Breast epithelium (tissue), 3 donors: ENCODE results near the gene EPHA1.
"Not testable (repeated sequence)": the region's sequence is repeated elsewhere in the genome, so short reads cannot be mapped to it uniquely, and the experiment has no call there.

Experiments used
- POLR2AphosphoS5 ChIP-seq, 3 donors: sonication (generic); formaldehyde crosslinking; IDR thresholded peaks; one replicate each; pipeline ENCODE4 v1.6.1; 2017; ENCODE audit warnings: antibody characterized with exemption in 3 of 3
- TF ChIP-seq, protein P1 (sequence below), 3 donors: fragments of 450-650 bp; IDR thresholded peaks; one replicate each; pipeline ENCODE4 v1.5.1; 2016 to 2017; ENCODE audit warnings: antibody characterized with exemption in 3 of 3, mild to moderate bottlenecking in 3 of 3, moderate library complexity in 3 of 3

DNA sequence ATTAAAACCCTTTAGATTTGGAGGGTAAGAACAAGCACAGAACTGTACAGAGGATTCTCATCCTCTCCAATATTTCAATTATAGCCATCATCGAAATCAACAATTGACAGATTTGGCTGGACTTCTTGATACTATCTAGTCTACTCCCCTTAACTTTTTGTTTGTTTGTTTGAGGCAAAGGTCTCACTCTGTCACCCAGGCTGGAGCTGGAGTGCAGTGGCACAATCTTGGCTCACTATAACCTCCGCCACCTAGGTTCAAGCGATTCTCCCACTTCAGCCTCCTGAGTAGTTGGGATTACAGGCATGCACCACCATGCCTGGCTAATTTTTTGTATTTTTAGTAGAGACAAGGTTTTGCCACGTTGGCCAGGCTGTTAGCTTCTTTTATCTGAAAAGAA, 6.4 kb downstream of the EPHA1 start:
- not testable (repeated sequence) for TF ChIP-seq POLR2AphosphoS5 (IDR thresholded peaks at IDR 0.05)
- TF ChIP-seq, protein P1, sequence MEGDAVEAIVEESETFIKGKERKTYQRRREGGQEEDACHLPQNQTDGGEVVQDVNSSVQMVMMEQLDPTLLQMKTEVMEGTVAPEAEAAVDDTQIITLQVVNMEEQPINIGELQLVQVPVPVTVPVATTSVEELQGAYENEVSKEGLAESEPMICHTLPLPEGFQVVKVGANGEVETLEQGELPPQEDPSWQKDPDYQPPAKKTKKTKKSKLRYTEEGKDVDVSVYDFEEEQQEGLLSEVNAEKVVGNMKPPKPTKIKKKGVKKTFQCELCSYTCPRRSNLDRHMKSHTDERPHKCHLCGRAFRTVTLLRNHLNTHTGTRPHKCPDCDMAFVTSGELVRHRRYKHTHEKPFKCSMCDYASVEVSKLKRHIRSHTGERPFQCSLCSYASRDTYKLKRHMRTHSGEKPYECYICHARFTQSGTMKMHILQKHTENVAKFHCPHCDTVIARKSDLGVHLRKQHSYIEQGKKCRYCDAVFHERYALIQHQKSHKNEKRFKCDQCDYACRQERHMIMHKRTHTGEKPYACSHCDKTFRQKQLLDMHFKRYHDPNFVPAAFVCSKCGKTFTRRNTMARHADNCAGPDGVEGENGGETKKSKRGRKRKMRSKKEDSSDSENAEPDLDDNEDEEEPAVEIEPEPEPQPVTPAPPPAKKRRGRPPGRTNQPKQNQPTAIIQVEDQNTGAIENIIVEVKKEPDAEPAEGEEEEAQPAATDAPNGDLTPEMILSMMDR (IDR thresholded peaks at IDR 0.05) = not testable (repeated sequence)
